DND-41 (cell line): Measurements from ENCODE around the gene MYEOV.

ENCODE experiments used
- EZH2 ChIP-seq: IDR thresholded peaks from 3 replicates; pipeline ENCODE4 v1.6.1; 2012; ENCODE audit warnings: borderline replicate concordance, low read depth, mild to moderate bottlenecking, moderate library complexity, low read length, inconsistent platforms; ENCODE audit not compliant: severe bottlenecking
- TF ChIP-seq, protein P1 (sequence below): IDR thresholded peaks from 2 replicates; pipeline ENCODE4 v1.5.1; 2012; ENCODE audit warnings: borderline replicate concordance, low read length, moderate library complexity, mild to moderate bottlenecking; ENCODE audit not compliant: poor library complexity, severe bottlenecking; ENCODE audit errors: extremely low read depth

DNA sequence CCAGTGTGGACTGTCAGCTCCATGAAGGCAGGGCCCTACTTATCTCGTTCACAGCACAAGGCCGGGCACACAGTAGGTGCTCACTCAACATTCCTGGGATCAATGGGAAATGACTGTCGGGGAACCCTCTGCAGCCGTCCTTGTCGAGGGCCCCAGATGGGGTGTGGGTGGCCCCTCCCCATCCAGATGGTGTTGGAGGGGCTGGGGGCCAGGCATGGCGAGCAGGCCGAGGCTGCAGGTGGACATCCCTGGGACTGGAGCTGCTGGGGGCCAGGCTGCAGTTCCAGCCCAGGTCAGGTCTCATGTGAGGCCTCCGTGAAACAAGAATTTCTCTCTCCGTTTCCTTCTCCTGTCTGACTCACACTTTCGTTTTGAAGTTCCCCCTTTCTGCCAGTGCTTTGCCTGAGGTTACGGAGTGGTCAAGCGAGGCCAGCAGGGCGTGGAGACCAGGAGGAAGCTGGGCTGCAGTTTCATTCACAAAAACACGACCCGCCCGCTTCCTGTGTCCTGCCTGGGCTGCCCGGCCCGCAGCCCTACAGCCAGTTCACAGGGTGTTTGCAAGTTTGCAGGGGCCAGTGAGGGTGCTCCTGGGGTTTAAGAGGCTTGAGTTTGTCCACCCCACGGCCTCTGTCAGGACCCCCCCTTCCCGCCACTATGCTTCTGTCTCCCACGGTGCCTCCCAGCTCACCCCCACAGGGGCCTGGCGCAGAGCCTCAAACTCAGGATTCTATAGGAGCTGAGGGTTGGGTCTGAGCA lies 4.5 kb downstream of the MYEOV start:
- TF ChIP-seq, protein P1, sequence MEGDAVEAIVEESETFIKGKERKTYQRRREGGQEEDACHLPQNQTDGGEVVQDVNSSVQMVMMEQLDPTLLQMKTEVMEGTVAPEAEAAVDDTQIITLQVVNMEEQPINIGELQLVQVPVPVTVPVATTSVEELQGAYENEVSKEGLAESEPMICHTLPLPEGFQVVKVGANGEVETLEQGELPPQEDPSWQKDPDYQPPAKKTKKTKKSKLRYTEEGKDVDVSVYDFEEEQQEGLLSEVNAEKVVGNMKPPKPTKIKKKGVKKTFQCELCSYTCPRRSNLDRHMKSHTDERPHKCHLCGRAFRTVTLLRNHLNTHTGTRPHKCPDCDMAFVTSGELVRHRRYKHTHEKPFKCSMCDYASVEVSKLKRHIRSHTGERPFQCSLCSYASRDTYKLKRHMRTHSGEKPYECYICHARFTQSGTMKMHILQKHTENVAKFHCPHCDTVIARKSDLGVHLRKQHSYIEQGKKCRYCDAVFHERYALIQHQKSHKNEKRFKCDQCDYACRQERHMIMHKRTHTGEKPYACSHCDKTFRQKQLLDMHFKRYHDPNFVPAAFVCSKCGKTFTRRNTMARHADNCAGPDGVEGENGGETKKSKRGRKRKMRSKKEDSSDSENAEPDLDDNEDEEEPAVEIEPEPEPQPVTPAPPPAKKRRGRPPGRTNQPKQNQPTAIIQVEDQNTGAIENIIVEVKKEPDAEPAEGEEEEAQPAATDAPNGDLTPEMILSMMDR: no peak
- no peak for TF ChIP-seq EZH2
